Measurements from ENCODE around the gene AGXT2.
"Not testable (repeated sequence)": the region's sequence is repeated elsewhere in the genome, so short reads cannot be mapped to it uniquely, and the experiment has no call there.

AGXT2 gene

DNA sequence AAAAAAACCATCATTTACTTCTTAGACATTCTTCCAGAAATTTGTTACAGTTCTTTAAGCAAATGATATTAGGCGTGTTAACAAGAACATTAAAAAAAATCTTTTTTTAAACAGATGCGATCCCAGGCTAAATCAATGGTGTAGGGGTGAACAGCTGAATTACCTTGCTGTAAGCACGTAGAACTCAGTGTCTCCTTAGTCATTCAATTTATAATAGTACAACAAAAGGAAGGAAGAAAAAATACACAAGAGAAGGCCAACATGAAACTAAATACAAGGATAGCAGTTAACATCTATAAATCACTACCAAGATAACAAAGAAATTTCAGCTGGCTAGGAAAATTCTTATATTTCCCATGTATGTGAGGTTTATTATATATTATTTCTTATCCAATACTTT is 35.4 kb downstream of the AGXT2 start:
- no peak for DNase-seq

DNA sequence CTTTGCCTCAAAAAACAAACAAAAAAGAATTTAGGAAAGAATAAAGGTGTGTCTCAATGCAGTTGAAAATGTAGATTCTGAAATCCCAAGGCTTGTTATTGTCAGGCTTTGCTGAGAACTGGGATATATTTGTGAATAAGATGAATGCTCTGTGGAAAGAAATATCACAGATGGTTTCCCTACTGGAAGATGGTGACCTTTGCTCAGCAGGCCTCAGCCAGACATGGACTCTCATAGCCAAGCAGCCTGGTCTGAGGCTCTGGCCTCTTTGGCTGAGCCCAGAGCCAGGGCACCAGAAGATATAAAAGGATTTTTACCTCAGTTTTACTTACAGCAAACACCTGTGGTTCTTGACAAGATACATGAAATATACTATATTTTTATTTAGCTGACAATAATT is 37.1 kb downstream of the AGXT2 start:
- DNase-seq = no peak

DNA sequence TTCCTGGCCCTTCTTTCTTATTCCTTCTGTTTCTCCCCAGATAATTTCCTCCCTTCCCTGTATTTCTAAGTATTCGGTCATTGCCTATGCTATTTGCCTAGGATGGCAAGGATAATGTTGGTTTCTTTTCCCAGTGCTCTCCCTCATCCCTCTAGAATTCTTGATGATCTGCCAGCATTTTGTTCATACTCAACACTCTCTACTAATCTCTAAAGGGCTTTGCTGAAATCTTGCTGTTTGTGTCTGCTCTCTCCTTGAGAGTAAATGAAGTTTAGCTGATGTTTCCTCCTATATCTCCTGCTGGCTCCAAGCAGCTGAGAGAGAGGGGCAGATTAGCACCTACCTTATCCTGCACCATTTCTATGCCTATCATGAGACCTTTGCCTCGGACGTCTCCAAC is 38.1 kb downstream of the AGXT2 start:
- no peak for DNase-seq

DNA sequence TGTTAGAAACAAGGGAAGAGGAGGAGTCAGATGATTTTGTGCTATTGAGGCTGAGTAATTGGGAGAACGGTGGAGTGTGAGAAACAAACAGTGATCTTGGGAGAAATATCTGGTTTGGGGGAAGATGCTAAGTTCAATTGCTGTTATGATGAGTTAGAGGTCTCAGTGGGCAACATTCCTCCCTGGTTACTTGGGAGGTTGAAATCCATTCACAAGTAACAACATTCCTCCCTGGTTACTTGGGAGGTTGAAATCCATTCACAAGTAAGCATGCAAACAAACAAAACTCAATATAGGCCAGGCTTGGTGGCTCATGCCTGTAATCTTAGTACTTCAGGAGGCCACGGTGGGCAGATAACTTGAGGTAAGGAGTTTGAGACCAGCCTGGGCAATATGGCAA is 38.7 kb downstream of the AGXT2 start:
- no peak for DNase-seq

DNA sequence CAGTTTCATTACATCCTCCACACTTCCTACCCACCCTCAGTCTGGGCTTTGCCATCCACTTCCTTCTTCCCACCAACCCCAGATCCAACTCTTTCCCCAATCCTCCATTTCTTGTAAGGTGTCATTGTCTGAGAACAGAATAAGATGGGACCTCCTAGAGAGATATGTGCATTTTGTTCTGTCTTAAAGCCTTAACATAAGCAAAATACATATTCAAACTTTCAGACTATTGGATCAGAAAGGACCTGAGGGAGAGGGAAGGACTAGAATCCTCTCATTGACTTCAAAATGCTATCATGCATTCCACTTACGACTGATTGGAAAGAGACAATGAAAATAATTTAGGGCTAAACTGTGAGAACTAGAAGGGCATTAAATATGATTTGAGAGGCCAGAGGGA is 43.0 kb downstream of the AGXT2 start:
- no peak for DNase-seq

DNA sequence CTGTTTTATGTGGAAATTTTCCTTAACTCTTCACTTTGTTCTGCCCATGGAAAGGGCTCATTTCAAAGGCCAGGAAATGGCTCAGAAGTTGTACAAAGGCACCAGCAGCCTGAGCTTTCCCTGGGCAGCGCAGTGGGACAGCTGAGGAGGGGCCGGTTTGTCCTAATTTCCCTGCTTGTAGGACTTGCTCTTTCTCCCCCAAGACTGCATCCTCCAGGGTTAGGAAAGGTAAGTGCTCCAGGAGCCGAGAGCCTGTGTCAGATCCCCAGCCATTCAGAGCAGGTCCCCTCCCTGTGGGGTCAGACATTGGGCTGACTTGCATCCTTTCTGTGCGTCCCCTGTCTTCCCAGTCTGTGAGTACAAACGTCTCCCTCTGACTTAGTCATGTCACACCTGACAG is 43.5 kb downstream of the AGXT2 start:
- no peak for DNase-seq

DNA sequence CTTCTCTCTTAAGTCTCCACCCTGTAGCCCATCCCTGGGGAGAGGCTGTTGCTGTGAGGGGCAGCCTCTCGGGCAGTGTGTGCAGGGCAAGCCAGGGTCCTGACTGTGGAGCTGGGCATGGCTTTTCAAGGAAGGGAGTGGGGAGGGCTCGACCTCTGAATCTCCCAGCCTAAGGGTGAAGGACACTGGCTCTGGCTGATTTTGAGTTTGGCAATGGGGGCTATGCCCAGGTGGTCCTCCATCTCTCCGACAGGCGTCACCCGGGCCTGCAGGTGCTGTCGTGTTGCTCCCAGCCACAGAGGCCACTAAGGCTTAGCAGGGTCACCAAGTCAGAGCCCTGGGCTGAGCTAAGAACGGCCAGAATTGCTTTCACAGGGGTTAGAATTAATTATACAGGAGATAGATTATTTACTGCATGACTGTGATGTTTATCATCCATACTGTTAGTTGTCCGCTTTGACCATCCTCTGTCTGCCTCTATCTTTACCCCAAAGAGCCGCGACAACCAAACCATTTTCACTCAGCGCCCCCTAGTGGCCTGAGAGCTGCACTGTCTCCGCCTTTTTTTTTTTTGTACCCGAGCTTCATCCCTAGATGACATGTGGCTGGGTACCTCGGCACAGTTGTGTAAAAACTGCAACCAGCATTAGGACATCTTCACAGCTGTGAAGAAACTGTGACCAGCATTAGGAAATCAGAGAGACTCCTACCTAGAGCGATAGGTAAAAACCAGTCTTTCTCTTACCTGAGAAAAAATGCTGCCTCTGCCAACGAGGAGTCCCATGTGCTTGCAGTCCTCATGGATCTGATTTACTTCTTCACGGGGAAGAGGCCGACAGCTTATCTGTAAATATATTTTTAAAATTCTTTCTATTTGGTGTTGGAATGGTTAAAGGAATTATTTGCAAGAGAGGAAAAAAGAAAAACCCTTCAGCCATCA is 44.5 kb downstream of the AGXT2 start:
- peak; percentile 16 for DNase-seq

DNA sequence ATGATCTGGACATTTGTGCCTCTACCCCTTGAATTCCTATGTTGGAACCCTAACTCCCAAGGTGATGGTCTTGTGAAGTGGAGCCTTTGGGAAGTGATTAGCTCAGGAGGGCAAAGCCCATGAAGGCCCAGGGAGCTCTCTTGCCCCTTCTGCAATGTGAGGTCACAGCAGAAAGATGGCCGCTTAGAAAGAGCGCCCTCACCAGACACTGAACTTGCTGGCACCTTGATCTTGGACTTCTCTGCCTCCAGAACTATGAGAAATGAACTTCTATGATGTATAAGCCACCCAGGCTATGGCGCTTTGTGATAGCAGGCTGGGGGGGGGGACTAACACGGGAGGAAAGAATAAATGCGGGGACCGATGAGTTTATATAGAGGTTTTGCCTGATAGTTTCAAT is 45.3 kb downstream of the AGXT2 start:
- no peak for DNase-seq

DNA sequence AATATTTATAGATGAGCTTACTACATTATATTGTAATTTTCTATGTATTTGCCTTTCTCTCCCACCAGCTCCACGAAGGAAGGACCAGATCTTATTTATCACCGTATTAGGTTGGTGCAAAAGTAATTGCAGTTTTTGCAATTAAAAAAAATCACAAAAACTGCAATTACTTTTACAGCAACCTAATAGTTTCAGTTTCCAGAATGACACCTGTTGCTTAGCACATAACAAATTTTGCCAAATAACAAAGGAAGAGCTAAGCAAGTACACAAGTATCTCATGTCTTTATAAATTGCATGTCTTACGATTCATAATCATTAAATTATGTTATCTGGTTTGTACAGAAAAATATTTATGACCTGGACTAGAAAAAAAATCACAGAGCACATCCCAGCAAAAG is 45.9 kb downstream of the AGXT2 start:
- no peak for DNase-seq

DNA sequence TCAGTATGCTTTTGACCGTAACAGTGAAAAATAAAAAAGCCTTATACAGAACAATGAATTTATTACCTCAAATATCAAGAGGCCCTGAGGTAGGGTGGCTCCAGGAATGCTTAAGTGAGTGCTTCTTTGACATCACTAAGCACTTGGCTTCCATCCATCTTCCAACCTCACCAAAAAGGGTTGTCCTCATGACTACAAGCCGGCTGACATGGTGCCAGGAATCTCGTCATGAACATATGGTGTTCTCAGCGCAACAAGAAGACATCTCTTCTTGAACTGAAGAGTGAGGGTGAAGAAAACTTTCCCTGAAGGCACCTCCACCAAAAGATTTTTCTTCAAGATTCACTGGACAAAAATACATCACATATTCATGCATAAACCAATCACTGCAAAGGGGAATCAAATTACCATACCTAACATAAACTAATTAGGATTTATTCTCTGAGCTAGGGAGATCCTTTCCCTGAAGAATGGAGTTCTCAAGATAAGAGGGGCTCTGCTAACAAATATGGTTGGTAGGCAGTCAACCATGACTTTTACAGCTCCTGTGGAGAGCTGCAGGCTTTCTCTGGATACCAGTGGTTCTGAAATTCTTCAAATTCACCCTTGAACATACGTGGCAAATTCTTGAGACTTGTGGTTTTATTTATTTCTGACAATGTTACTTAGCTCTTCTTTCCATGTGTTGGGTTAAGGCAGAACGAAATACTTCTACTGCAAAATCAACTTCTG is 49.5 kb downstream of the AGXT2 start:
- DNase-seq = peak; percentile 23

DNA sequence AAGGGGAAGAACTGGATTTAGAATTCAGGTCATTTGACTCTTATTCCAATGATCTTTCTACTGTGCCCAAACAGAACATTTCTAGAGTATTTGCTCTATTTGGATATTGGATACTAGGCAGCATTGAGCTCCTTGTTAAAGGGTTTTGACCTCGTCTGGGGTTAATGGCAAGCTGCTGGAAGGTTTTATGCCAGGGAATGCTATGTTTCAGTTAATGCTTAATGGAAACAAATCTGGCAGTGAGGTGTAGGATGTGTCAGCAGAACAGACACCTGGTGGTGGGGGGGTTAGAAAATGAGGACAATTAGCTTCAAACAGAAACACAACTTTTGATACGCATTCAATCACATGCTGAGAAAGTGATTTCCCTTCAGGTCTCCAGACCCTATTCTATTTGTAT is 51.5 kb downstream of the AGXT2 start:
- no peak for DNase-seq

DNA sequence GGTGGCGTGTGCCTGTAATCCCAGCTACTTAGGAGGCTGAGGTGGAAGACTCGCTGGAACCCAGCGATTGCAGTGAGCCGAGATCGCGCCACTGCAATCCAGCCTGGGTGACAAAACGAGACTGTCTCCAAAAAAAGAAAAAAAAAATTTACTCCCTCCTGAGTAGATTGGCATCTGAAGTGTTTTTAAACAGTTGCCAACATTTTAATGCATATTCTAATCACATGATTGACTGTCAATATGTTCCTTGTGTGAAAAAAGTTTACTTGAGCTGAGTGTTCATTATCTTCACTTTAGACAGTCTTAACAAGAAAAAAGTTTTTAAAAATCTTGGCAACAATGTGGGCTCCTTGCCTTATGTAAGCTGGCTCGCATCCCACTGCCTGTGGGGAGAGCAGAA is 53.8 kb downstream of the AGXT2 start:
- DNase-seq = no peak

DNA sequence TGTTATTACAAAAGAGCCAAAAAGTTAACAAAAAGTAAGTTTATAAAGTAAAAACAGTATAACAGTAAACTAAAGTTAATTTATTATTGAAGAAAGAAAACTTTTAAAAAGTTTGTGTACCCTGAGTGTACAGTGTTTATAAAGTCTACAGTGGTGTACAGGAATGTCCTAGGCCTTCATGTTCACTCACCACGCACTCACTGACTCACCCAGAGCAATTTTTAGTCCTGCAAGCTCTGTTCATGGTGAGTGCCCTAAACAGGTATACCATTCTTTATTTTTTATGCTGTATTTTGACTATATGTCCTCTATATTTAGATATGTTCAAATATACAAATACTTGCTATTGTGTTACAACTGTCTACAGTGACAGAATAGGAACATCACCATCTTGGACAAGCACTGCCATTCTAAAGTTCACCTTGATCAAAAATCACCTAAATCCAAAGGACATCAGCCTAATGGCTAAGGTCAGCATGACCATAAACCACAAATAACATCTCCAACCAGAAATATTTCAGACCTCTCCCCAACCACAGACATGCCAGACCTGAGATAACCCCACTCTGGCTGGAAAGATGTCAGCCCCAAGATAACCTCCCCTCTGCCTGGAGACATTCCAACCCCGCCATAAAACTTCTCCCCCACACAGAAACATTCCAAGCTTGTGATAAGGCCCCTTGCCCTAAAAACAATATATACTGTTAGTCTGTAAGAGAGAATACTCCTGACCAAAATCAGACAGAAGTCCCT is 56.1 kb downstream of the AGXT2 start:
- no peak for DNase-seq

DNA sequence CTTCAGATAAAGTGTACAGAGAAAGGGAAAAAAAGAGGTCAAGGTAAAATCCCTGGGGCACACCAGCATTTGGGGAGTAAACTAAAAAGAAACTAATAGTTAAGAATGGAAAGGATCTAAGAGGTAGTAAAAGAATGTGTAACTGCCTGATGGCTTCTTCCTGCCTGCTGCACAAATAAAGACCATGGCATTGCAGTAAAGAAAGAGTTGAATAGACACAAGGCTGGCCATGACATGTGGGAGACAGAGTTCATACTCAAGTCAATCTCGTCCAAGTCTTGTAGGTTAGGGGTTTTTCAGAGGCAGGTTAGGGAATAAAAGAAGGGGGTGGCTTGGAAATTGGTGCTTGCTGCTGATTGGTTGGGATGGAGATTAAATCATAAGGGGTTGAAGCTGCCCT is 60.8 kb downstream of the AGXT2 start:
- no peak for DNase-seq

DNA sequence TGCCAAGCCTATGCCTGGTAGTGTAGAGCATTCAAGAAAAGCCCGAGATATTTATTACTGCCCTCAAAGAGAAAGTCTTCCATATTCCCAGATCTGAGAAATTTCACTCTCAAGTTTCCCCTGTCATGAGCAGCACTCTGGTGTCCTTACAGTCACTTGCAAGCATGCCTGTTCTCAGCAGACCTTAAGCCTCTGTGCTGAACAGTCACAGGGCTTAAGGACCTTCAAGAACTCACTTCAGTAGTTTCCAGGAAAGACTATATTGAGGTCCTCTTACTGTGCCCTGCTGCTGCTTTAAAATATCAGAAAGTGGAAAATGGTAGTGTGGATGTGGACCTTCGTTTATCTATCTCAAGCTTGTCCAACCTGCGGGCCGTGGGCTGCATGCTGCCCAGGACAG is 64.9 kb downstream of the AGXT2 start:
- no peak for DNase-seq

DNA sequence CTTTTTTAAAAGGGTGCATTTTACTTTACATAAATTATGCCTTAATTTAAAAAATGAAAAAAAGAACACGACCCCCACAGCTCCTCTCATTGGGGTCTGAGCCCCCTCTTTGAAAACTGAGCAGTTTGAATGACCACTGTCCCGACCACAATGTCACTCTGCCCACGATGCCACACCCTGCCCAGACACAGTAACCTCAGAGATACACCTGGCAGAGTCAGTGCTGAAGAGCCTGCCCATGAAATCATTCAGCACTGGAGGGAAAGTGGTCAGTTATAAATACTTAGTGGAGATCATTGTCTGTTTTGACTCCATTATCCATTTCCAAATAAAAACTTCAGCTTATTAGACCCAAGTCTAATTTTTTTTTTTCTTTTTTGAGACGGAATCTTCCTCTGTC is 69.1 kb downstream of the AGXT2 start:
- DNase-seq = no peak

DNA sequence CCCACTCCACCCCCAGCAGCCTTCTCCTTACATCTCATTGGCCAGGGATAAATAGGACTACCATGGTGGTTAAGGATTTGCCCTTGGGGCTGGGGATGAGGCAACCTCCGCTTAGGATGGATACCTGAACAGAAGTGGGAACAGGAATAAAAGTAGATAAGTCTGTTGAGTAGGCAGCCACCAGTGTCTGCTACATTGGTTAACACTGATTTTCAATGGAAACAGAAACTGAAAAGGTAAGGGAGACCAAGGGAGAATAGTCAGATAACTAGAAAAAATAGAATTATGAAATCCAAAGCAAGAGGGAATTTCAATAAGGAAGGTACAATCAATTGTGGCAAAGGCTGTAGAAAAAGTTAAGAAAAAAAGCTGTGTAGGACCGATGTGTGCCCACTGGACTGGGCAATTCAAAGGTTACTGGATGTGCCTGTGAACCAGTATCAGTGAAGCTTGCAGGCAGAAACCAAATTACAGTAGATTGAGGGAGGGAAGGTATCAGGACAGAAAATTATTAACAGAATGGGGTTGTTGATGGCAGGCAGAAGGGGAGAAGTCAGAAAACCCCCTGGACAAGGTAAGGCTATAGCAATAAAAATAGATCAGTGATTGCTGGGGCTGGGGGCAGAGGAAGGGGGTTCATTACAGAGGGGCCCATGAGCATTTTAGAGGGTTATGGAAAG is 69.7 kb downstream of the AGXT2 start:
- no peak for DNase-seq

DNA sequence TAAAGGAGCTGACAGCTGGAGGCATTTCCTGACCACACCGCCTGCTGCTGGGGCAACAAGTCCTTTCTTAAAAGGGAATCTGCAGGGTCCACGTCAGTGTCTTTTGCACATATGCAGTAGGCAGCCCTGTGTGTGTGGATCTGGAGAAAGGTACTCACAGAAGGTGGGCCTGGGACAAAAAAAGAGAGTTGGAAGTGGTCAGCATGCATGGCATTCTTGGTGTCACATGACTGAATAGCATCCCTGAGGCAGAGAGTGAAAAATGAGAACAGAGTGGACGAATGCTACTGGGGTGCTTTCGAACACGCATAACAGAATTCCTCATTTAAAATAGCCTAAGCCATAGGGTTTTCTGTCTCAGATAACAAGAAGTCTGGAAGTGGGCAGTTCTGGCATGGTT is 71.4 kb downstream of the AGXT2 start:
- no peak for DNase-seq

DNA sequence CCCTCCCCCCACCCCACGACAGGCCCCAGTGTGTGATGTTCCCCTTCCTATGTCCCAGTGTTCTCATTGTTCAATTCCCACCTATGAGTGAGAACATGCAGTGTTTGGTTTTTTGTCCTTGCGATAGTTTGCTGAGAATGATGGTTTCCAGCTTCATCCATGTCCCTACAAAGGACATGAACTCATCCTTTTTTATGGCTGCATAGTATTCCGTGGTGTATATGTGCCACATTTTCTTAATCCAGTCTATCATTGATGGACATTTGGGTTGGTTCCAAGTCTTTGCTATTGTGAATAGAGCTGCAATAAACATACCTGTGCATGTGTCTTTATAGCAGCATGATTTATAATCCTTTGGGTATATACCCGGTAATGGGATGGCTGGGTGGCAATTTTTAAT is 76.1 kb downstream of the AGXT2 start:
- not testable (repeated sequence) for DNase-seq

DNA sequence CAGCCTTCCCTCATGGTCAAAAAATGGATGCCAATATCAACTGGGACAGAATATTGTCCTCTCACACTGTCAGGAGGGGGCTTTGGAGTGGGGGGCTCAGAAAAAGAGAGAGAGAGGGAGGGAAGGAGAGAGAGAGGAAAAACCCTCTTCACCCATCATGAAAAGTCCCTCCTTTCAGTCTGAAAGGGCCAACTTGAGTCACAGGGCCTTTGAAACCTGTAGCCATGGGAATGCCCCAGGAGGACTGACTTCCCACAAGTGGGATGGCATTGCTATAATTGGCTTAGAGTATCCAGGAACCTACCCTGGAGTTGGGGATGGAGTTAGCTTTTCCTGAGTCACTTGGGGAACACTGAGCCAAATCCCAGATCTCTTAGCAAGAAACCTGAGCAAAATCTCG is 77.2 kb downstream of the AGXT2 start:
- DNase-seq = no peak

DNA sequence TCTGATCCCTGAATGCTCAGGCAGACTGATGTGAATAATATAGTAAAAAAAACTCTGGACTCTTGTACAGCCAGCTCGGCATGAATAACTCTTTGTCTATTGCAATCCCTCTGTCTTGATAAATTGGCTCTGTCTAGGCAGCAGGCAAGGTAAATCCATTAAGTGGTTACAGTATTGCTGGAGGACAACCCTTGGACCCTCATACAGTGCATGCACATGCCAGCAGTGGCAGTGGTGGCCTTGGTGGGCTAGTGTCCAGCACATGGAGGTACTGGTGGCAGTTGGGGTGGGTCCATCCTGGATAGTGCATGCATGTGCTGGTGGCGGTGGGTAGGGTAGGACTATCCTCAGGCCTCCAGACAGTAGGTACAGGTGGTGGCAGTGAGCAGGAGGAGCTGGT is 79.5 kb downstream of the AGXT2 start:
- DNase-seq = no peak

DNA sequence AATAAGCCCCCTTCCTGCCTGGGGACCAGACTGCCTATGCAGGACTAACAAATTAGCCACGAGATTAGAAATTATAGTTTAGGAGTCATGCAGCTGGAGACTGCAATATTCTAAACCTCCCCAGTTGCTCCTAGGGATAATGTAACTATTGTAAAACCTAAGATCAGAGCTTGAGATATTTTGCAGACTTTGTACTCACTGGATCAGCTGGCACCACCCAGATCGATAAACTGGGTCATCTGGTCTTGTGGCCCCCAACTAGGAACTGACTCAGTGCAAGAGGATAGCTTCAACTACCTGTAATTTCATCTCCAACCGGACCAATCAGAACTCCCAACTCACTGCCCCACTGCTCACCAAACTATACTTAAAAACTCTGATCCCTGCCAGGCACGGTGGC is 80.2 kb downstream of the AGXT2 start:
- DNase-seq = no peak

DNA sequence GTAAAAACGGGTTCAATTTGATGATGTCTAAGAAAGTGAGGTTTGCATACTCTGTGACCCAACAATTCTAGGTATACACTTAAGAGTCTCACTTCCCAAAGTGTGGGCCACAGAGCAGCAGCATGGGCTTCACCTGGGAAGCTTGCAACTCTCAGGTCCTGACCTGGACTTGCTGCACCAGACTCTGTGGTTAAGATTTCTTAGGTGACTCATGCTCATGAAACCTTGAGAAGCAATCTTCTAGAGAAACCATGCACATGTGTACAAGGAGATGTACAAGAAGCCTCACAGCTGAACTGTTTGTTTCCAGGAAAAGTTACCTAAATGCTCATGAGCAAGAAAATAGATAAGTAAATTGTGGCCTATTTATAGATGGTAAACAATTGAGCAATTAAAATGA is 88.4 kb downstream of the AGXT2 start:
- DNase-seq = no peak

Measured in NCI-H524 treated with DMSO at 0.1 percent for 48 hours (cell line).